ENCODE data around the gene TTC1.

- TF ChIP-seq POLR2A (IDR thresholded peaks at IDR 0.05; ENCODE audit: low read depth) (no peak), CTCF (IDR thresholded peaks at IDR 0.05) (no peak)
Observed at GRCh38 chr5:160023908-160024630, 15.1 kb downstream of the TTC1 start.

All from esophagus muscularis mucosa (tissue), 3 donors.